Stimulated activated CD8-positive, alpha-beta memory T cell treated with anti-CD3 and anti-CD28 coated beads, Interleukin-7, amount 100 ng/mL, for 1 hour (primary cell): ENCODE results near the gene HEATR3.

Experiments
- DNase-seq, 2 donors: peaks; one replicate each; pipeline ENCODE4 v3.0.0-alpha.2; 2020; ENCODE audit warnings: low read depth in 2 of 2

The HEATR3 gene

GRCh38 chr16:50056226-50056625, 9.5 kb upstream of the HEATR3 start:
- no peak for DNase-seq

- DNase-seq, result no peak
These were observed 7.5 kb upstream of the HEATR3 start for GRCh38 chr16:50058091-50058771.

- DNase-seq, result no peak
These were observed 6.7 kb upstream of the HEATR3 start for GRCh38 chr16:50059111-50059510.

GRCh38 chr16:50059669-50060068, 6.1 kb upstream of the HEATR3 start:
- no peak for DNase-seq

GRCh38 chr16:50061326-50061725, 4.4 kb upstream of the HEATR3 start:
- no peak for DNase-seq

- no peak for DNase-seq
These were observed 538 bp upstream of the HEATR3 start for GRCh38 chr16:50065241-50065623.

- DNase-seq, result no peak
These were observed 916 bp downstream of the HEATR3 start for GRCh38 chr16:50066482-50067289.

- DNase-seq, result no peak
These were observed 1.6 kb downstream of the HEATR3 start for GRCh38 chr16:50067290-50067853.

- DNase-seq, result no peak
These were observed 2.8 kb downstream of the HEATR3 start for GRCh38 chr16:50068550-50068949.

GRCh38 chr16:50069060-50069459, 3.3 kb downstream of the HEATR3 start:
- no peak for DNase-seq

- DNase-seq, result no peak
These were observed 5.4 kb downstream of the HEATR3 start for GRCh38 chr16:50071075-50071671.

GRCh38 chr16:50072730-50073129, 7.0 kb downstream of the HEATR3 start:
- no peak for DNase-seq

- no peak for DNase-seq
These were observed 13.8 kb downstream of the HEATR3 start for GRCh38 chr16:50079397-50080140.

GRCh38 chr16:50081428-50082018, 15.8 kb downstream of the HEATR3 start:
- no peak for DNase-seq

- no peak for DNase-seq
These were observed 18.2 kb downstream of the HEATR3 start for GRCh38 chr16:50083996-50084395.

GRCh38 chr16:50086176-50086575, 20.4 kb downstream of the HEATR3 start:
- DNase-seq, result no peak

GRCh38 chr16:50088302-50088701, 22.5 kb downstream of the HEATR3 start:
- DNase-seq, result no peak

GRCh38 chr16:50092891-50093290, 27.1 kb downstream of the HEATR3 start:
- DNase-seq, result no peak

GRCh38 chr16:50093607-50094539, 28.1 kb downstream of the HEATR3 start:
- no peak for DNase-seq

- no peak for DNase-seq
These were observed 31.0 kb downstream of the HEATR3 start for GRCh38 chr16:50096791-50097190.
